HG03342 (cell line): ENCODE data around the gene ATP2A2.
A peak's percentile ranks its signal among the peaks of the same experiment; 100 is the strongest.
"Not testable (repeated sequence)": the region's sequence is repeated elsewhere in the genome, so short reads cannot be mapped to it uniquely, and the experiment has no call there.

ENCODE experiments used
- ATAC-seq: cut with Tn5 transposase; IDR thresholded peaks from one replicate; pipeline ENCODE4 v1.9.1; 2021; ENCODE audit warnings: mild to moderate bottlenecking, moderate library complexity; ENCODE audit not compliant: unreplicated experiment

Gene ATP2A2

DNA sequence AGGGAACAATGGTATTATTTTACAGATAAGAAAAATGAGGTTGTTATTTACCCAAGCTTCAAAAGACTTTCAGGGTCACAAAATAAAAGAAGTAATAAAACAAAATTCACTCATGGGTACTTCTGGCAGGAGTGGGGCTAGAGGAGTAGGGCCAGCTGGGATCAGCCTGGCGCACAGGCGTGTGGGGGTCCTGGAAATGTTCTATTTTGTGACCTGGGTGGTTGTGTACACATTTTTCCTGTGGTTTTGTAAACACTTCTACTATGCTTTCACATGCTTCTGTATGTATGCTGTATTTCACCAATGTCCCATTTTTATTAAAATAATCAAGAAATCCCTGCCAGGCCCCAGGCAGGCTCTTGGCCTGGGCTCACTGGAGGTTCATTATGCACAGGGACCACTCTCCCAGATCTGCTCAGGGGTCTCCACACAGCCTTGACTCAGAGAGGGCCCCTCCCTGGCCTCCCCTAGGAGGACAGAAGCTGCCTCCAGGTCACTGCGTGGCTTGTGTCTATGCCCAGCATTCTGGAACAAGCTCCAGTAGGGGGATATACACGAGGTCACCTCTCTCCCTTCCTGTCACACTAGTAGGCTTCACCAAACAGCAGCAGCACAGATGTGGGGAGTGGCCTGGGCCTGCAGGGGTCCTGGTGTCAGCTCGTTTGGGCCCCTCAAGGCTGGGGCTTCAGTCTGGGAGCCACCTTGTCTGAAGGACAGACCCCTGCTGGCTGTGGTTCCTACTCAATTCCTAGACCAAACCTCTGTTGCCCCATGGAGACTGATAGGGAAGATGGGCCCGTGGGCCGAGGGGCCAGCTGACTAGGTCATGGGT lies 84.7 kb downstream of the ATP2A2 start:
- ATAC-seq: no peak

DNA sequence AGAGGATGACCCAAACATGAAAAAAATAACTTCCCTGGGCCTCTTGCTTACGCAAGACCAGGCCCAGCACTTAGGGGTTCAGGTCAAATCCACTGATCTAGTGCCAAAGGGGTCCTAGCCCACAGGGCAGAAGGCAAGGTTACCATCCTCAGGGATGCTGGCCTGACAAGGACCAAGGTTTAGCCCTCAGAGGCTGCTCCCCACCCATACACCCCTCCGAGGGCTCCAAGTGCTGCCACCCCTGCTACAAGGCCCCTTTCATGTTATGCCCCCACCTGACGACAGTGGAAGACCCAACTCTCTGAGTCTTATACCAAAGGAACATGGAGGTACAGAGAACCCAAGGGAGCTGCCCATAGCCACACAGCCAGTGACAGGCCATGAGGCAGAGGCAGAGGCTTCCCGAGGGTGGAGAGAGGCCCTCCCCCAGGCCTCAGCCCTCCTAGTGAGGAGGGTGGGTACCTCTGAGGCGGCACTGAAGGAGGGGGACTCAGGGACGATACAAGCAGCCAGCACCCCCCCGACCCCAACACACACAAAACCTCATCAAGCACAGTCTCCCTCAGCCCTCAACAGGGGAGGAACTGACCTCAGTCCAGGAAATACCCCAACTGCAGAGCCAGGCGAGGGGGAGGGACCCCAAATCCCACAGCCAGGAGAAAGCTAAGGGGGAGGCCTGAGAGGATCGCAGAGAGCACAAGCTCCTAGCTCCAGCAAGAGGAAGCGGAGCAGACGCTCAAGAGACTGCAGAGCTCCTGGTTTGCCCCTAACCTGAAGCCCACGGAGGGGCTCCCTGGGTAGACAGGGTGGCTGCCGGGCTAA lies 85.5 kb downstream of the ATP2A2 start:
- no peak for ATAC-seq

DNA sequence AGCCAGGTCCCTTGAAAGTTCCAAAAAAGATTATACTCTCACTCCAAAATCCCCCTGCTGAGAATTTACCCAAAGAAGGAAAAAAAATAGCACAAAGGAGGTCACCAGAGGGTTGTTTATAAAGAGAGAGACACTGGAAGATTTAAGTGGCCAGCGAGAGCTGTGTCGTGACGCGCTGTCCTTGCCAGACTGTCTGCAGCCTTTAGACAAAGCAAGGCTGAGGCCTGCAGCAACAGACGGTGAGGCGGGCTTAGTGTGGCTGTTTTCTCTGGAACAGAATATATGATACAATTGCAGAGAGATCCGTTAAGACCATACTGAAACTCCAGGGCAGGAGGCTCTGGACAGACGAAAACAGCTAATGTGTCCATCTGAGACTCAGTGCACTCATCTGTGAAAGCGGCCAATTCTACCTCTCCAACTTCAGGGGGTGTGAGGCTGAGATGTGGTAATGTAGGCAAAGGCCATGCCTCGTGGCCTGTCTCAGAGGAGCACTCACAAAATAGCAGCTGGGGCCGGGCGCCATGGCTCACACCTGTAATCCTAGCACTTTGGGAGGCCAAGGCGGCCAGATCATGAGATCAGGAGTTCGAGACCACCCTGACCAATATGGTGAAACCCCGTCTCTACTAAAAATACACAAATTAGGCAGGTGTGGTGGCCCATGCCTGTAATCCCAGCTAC lies 86.3 kb downstream of the ATP2A2 start:
- no peak for ATAC-seq

DNA sequence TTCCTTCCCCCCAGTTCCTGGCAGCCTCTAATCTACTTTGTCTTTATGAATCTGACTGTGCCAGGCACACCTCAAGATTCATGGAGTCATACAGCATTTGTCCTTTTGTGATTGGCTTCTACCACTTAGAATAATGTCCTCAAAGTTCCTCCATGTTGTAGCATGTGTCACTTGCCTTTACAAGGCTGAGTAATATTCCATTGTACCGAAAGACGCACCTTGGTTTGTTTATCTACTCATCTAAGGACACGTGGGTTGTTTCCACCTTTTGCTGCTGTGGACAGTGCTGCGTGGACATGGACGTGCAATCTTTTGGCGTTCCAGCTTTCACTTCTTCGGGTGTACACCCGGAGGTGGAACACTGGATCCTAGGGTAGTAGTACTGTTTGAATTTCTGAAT lies 88.9 kb downstream of the ATP2A2 start:
- no peak for ATAC-seq

DNA sequence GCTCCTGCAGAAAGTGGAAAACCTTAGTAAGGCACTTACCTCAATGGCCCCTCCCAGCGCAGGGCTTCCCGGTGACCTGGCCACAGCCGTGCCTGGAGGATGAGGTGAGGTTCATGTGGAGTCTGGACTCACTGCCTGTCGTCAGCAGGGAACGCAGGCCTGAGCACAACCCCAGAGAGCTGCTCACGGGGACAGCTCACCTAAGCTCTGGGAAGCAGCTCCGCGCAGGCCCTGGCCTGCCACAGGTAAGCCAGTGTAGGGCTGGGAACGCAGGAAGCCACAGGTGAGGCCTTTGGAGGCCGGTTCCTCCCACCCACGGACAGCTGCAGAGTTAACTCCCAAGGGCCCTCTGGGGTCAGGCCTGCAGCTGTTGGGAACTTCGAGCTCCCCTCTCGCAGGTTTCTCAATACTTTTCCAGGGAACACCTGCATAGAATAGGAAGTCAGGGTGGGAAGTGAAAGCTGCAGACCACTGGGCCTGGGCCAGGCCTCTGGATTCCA lies 89.7 kb downstream of the ATP2A2 start:
- ATAC-seq: no peak

DNA sequence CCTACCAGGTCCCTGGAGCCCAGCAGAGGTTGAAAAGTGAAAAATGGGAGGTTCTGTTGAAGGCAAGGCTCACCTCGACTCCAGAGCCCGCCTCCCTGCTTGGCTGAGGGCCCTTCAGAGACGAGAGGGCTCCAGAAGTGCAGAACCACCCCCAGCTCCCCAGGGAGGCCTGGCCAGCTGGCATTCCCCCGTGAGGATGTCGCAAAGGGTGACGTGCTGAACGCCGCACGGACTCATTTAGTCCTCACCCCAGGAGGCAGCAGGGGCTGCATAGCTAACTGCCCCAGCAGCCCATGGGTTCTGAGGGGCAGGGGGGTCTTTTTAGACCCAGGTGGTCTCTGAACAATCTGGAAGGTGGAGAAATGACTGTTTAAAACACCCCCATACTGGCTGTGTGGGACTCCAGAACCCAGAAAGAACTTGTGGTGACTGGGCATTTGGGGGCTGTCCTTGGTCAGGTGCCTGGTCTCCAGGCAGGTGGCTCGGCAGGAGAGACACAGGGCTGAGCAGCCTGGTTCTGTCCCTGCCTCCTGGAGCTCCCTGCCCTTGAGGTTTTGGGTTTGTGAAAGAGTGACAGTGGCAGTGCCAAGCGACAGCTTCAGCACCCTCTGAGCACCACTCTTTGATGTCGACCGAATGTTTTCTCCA lies 90.5 kb downstream of the ATP2A2 start:
- ATAC-seq: peak; percentile 75

DNA sequence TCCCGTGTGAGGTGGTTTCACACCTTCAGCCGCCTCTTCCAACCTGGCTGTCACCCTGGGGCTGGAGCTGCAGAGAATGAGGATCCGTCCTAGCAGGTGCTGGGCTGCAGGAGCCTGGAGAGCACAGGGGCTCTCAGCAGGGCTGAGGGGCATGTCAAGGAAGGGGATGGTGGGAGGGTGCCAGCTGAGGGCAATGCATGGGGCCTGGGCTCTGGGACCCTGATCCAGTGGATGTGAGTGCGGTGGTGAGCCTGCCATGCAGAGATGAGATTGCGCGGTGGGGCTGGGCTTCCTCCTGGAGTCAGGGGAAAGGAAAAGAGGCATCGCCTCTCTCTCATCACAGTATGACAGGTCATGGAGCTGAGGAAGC lies 91.0 kb downstream of the ATP2A2 start:
- ATAC-seq: no peak

DNA sequence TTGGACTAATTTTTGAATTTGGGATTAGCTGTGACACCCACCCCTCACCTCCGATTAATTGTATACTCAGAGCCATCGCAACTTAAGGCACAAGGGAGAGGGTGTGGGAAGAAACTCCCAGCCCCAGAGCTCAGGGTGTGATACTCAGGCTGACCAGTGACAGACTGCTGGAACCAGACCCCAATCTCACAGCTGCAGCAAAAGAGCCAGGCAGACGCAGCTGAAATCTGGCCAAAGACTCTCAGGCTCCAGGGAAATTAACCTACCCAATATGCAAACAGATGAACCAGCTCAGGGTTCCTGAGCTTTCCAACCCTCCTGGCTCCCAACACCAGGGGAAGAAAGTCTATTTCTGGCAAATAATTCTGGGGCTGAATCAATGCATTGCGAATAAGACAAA lies 92.0 kb downstream of the ATP2A2 start:
- no peak for ATAC-seq

DNA sequence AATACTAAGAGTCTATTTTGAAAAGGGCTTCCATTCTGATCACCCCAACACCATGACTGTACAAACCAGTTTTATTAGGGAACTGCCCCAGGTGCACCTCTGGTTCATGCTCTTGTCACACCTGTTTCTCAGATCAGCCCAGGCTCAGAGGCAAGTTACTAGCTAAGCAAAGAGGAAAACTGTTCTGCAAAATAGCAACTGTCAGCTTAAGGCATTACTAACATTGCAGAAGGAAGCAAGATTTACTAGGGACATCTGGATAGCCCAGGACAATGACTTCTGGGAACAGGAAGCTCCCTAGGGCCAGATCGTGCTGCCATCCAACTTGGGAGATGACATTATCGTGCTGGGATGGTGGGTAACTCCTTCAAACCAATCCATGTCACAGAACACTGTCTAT lies 92.4 kb downstream of the ATP2A2 start:
- no peak for ATAC-seq

DNA sequence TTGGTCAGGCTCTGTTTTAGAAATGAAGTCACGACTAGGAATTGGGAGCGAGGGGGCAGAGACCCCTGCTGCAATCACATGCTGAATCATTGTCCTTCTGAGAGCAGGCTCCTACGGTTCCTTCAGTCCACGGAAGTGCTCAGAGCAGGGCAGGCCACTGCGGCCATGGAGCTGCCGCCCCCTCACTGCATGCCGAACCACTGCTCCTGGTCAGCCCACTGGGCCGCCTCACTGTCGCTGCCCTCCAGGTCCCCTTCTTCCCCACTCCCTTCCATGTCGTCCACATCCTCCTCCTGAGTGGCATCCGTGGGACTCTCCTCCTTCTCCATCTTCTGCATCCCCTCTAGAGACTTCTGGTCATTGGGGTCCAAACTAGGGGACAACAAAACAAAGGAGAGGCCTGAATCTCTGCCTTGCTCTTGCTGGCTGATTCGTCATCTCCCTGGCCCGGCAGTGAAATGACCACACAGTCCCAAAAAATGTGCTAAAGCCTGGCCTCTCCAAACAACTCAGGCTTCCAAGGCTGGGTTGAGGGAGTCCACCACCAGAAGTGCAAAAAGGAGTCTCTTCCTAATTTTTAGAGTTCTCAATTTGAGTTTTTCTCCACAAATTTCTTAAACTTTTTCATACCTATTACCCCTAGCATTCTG lies 93.0 kb downstream of the ATP2A2 start:
- no peak for ATAC-seq

DNA sequence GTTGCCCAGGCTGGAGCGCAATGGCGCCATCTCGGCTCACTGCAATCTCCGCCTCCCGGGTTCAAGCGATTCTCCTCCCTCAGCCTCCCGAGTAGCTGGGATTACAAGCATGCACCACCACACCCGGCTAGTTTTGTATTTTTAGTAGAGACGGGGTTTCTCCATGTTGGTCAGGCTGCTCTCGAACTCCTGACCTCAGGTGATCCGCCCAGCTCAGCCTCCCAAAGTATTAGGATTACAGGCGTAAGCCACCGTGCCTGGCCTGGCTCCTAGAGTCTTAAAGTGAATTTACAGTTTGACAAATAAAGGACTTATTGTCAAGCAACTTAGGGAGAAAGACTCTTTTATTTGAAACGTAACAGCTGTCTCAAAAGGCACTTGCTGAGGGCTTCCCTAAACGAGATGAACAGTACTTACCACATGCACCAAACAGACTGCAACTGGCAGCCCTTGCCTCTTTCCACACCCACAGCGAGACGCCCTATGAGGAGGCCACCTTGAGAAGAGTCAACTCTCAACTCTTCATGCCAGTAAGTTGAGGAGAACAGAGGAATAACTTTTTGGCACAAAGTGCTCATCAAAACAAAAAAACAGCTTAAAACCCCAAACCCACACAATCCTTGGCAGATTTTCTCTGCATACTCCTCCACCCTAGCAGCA lies 97.2 kb downstream of the ATP2A2 start:
- ATAC-seq: not testable (repeated sequence)

DNA sequence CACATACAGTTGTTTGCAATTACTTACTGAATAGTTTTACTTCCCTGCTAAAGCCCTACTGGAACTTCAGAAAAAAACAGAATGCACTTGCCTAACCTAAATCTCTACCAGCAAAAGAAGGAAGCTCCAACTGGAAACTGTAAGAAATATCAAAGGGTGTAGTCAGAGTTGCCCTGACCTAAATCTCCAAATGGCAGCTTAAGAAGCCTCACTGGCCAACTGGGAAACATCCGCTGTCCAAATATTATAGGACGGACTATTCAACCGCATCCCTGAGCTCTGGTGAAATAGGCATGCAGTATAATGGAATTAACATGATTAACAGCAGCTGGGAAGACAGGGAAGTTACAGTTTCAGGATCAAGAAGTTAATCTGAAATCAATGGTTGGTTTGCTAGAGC lies 98.2 kb downstream of the ATP2A2 start:
- ATAC-seq: no peak

DNA sequence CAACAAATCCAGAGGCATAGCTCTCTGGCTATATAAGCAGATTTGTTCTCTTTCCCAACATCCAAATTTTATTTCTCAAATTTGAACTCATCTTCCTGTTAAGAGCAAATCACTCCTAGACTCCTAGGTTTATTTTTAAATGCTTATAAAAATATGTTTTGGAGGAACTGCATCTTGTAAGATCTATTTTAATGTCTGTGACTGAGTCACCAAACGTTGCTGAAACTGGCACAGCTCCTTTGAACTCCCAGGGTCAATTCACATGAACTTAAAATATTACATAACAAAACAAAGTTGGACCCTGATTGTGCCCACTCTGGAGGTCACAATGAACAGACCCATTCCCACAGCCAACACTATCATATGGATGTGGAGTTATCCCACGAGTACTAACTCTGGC lies 98.6 kb downstream of the ATP2A2 start:
- no peak for ATAC-seq

DNA sequence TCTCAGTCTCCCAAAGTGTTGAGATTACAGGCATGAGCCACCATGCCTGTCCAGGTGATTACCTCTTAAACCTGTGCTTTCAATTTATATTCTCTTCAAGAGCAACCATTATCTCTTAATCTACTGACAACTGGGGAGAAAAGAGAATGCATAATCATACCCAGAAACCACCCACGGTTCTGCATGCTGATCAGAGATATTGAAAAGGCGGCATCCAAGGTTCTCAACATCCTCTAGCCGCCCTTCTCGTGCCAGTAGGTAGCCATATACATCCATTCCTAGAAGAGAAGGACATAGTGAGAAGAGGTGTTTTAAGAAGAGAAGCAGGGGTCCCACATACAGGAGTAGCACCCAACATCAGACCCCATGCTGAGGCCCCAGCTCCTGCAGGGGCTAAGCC lies 101.6 kb downstream of the ATP2A2 start:
- no peak for ATAC-seq
